Measurements from ENCODE around the gene SORBS1. TPM values are rescaled to one million over a fixed set of nuclear protein-coding genes. Genes with fewer than 3 reads are reported as not detected.
A peak's percentile ranks its signal among the peaks of the same experiment; 100 is the strongest.

SORBS1 gene
- total and polyA plus RNA-seq, 4 donors, result 33.2 to 71.3 (median 44.1) TPM

DNA sequence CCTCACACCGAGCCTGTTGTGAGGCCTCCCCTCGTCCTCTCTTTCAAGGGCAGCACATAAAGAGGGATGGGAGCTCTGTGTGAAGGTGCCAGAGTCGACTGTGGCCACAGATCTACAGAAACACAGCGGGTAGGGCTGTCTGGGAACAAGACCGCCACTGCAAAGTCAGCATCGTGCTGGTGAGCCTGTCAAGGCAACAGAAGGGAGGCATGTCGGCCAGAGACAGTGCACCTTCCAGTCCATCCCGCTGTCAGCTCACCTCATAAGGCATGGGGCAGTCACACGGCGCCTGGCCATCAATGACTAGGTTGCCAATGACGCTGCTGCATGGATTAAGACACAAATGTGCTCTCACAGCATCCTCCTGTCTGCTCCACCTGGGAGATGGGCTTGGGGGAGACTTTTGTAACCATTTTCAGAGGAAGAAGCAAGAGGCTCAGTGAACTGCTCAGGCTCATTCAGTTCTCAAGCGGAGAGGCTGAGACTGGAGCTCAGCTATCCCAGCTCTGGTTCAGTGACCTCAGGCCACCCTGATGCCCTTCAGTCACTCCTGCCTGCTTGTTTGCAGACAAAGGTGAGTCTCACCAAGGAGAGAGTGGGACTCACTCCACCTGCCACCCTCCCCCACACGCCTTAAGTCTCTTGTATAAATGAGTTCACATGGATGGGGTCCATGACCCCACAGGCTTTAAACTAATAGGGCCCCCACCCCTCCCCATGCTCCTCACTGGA lies 125.5 kb downstream of the SORBS1 start:
- no peak overlapping the region for H3K4me3 ChIP-seq (ENCODE audit: low read depth in 1 of 3, low read length in 3 of 3)

DNA sequence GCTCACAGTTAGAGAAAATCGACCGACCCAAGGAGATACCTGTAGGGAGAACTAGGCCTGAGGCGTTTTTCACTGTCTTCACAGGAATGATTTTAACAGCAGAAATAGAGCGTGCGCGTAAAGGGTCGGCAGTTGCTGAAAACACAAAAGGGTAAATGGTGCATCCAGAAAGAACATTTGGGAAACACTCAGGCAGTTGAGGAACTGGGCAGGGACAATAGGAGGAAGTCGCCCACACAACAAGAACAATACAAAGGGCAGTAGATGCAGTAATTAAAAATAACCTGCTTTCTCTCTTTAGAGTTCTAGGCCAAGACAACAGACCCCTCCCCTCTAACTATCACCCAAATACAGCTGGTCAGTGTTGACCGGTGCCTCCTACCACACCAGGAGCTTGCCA lies 126.6 kb downstream of the SORBS1 start:
- WGBS, result 74% methylated on average over 9 of the region's 9 CpGs

More for the DNA sequence above, 125.5 kb downstream of the SORBS1 start:
- peak overlapping the region; percentile 63 to 65 for H3K27ac ChIP-seq (ENCODE audit: low read depth in 1 of 2, low read length in 2 of 2)
- 59% methylated on average over 13 of the region's 13 CpGs for WGBS
- DNase-seq (ENCODE audit: low spot score), result no peak
- peaks cover 0 to 7% (median 4%) of the 10 kb centered on the region in 4 donors for H3K36me3 ChIP-seq (ENCODE audit: control insufficient read depth in 4 of 4, insufficient read depth in 3 of 4, low read depth in 1 of 4, low read length in 3 of 4)
- H3K4me1 ChIP-seq (ENCODE audit: control insufficient read depth in 4 of 4, insufficient read depth in 4 of 4, low read length in 3 of 4), result peaks cover 14 to 56% (median 35%) of the 10 kb centered on the region in 4 donors
- H3K27me3 ChIP-seq (ENCODE audit: control insufficient read depth in 4 of 4, insufficient read depth in 4 of 4, low read length in 3 of 4), result no peaks in the 10 kb centered on the region
- no peak overlapping the region for H3K9ac ChIP-seq (ENCODE audit: low read depth in 1 of 2, low read length in 2 of 2)
- TF ChIP-seq RAD21 (IDR thresholded peaks at IDR 0.05) (peak in 1 of 2 donors; percentile 34), GABPA (IDR thresholded peaks at IDR 0.05 in 1 of 2, conservative IDR thresholded peaks at IDR 0.05 in 1 of 2) (no peak), FOXA1 (IDR thresholded peaks at IDR 0.05) (no peak), HNF4A (conservative IDR thresholded peaks at IDR 0.05) (peak; percentile 45 to 52), EGR1 (IDR thresholded peaks at IDR 0.05; ENCODE audit: low read depth in 2 of 2) (no peak), TAF1 (conservative IDR thresholded peaks at IDR 0.05) (no peak), SP1 (IDR thresholded peaks at IDR 0.05) (no peak), FOXA2 (IDR thresholded peaks at IDR 0.05) (no peak), JUND (IDR thresholded peaks at IDR 0.05) (no peak), YY1 (IDR thresholded peaks at IDR 0.05) (no peak), RXRA (IDR thresholded peaks at IDR 0.05) (peak; percentile 95)
- TF ChIP-seq, protein P1, sequence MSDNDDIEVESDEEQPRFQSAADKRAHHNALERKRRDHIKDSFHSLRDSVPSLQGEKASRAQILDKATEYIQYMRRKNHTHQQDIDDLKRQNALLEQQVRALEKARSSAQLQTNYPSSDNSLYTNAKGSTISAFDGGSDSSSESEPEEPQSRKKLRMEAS (IDR thresholded peaks at IDR 0.05), result peak; percentile 39
- H3K9me3 ChIP-seq (ENCODE audit: control insufficient read depth in 4 of 4, low read length in 3 of 4), result no peaks in the 10 kb centered on the region

DNA sequence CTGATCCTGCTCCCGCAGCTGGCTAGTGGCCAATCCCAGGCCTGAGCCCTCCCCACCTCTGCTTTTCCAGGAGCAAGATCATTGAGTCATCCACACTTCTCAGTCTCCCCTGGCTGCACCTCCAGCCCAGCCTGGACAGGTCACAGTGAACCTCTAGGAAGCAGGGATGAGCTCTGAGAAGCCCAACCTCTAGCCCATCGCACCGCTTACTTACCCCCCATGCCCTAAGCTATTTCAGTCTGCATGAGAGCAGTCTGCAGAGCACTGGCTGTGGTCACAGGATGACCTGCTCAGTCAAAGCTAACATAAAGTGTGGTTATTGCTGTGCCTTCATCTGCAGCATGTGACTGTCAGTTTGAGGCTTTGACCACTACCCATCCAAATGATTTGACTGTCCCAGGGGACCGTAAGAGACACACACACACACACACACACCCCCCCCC lies 129.2 kb downstream of the SORBS1 start:
- DNase-seq (ENCODE audit: low spot score), result no peak
- TF ChIP-seq HNF4A (conservative IDR thresholded peaks at IDR 0.05) (no peak), FOXA2 (IDR thresholded peaks at IDR 0.05) (no peak), FOXA1 (IDR thresholded peaks at IDR 0.05) (no peak), YY1 (IDR thresholded peaks at IDR 0.05) (no peak), SP1 (IDR thresholded peaks at IDR 0.05) (no peak), NR2F2 (IDR thresholded peaks at IDR 0.05) (no peak), HNF4G (IDR thresholded peaks at IDR 0.05) (no peak), TAF1 (conservative IDR thresholded peaks at IDR 0.05) (no peak), GABPA (IDR thresholded peaks at IDR 0.05 in 1 of 2, conservative IDR thresholded peaks at IDR 0.05 in 1 of 2) (no peak), EGR1 (IDR thresholded peaks at IDR 0.05; ENCODE audit: low read depth in 2 of 2) (no peak), JUND (IDR thresholded peaks at IDR 0.05) (no peak), RXRA (IDR thresholded peaks at IDR 0.05) (no peak)
- TF ChIP-seq, protein P2, sequence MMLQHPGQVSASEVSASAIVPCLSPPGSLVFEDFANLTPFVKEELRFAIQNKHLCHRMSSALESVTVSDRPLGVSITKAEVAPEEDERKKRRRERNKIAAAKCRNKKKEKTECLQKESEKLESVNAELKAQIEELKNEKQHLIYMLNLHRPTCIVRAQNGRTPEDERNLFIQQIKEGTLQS (IDR thresholded peaks at IDR 0.05), result no peak
- TF ChIP-seq, protein P3, sequence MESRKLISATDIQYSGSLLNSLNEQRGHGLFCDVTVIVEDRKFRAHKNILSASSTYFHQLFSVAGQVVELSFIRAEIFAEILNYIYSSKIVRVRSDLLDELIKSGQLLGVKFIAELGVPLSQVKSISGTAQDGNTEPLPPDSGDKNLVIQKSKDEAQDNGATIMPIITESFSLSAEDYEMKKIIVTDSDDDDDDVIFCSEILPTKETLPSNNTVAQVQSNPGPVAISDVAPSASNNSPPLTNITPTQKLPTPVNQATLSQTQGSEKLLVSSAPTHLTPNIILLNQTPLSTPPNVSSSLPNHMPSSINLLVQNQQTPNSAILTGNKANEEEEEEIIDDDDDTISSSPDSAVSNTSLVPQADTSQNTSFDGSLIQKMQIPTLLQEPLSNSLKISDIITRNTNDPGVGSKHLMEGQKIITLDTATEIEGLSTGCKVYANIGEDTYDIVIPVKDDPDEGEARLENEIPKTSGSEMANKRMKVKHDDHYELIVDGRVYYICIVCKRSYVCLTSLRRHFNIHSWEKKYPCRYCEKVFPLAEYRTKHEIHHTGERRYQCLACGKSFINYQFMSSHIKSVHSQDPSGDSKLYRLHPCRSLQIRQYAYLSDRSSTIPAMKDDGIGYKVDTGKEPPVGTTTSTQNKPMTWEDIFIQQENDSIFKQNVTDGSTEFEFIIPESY (IDR thresholded peaks at IDR 0.05), result no peak
- TF ChIP-seq, protein P4, sequence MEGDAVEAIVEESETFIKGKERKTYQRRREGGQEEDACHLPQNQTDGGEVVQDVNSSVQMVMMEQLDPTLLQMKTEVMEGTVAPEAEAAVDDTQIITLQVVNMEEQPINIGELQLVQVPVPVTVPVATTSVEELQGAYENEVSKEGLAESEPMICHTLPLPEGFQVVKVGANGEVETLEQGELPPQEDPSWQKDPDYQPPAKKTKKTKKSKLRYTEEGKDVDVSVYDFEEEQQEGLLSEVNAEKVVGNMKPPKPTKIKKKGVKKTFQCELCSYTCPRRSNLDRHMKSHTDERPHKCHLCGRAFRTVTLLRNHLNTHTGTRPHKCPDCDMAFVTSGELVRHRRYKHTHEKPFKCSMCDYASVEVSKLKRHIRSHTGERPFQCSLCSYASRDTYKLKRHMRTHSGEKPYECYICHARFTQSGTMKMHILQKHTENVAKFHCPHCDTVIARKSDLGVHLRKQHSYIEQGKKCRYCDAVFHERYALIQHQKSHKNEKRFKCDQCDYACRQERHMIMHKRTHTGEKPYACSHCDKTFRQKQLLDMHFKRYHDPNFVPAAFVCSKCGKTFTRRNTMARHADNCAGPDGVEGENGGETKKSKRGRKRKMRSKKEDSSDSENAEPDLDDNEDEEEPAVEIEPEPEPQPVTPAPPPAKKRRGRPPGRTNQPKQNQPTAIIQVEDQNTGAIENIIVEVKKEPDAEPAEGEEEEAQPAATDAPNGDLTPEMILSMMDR (IDR thresholded peaks at IDR 0.05; ENCODE audit: low read depth, low read length, missing input control), result no peak
- TF ChIP-seq, protein P5, sequence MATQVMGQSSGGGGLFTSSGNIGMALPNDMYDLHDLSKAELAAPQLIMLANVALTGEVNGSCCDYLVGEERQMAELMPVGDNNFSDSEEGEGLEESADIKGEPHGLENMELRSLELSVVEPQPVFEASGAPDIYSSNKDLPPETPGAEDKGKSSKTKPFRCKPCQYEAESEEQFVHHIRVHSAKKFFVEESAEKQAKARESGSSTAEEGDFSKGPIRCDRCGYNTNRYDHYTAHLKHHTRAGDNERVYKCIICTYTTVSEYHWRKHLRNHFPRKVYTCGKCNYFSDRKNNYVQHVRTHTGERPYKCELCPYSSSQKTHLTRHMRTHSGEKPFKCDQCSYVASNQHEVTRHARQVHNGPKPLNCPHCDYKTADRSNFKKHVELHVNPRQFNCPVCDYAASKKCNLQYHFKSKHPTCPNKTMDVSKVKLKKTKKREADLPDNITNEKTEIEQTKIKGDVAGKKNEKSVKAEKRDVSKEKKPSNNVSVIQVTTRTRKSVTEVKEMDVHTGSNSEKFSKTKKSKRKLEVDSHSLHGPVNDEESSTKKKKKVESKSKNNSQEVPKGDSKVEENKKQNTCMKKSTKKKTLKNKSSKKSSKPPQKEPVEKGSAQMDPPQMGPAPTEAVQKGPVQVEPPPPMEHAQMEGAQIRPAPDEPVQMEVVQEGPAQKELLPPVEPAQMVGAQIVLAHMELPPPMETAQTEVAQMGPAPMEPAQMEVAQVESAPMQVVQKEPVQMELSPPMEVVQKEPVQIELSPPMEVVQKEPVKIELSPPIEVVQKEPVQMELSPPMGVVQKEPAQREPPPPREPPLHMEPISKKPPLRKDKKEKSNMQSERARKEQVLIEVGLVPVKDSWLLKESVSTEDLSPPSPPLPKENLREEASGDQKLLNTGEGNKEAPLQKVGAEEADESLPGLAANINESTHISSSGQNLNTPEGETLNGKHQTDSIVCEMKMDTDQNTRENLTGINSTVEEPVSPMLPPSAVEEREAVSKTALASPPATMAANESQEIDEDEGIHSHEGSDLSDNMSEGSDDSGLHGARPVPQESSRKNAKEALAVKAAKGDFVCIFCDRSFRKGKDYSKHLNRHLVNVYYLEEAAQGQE (IDR thresholded peaks at IDR 0.05), result no peak
- Histone ChIP-seq H3K4me1 (ENCODE audit: control insufficient read depth in 4 of 4, insufficient read depth in 4 of 4, low read length in 3 of 4) (peaks cover 14 to 60% (median 41%) of the 10 kb centered on the region in 4 donors), H3K27me3 (ENCODE audit: control insufficient read depth in 4 of 4, insufficient read depth in 4 of 4, low read length in 3 of 4) (no peaks in the 10 kb centered on the region), H3K9ac (ENCODE audit: low read depth in 1 of 2, low read length in 2 of 2) (peak overlapping the region in 1 of 2 donors; percentile 4), H3K36me3 (ENCODE audit: control insufficient read depth in 4 of 4, insufficient read depth in 3 of 4, low read depth in 1 of 4, low read length in 3 of 4) (peaks cover under 1 to 7% (median 3%) of the 10 kb centered on the region in 4 donors), H3K9me3 (ENCODE audit: control insufficient read depth in 4 of 4, low read length in 3 of 4) (no peaks in the 10 kb centered on the region), H3K27ac (ENCODE audit: low read depth in 1 of 2, low read length in 2 of 2) (peak overlapping the region; percentile 9 to 39), H3K4me3 (ENCODE audit: low read depth in 1 of 3, low read length in 3 of 3) (no peak overlapping the region)
- WGBS, result 74% methylated on average over 4 of the region's 4 CpGs

More for the DNA sequence above, 126.6 kb downstream of the SORBS1 start:
- H3K27ac ChIP-seq (ENCODE audit: low read depth in 1 of 2, low read length in 2 of 2), result peak overlapping the region; percentile 63 to 65
- no peak overlapping the region for H3K4me3 ChIP-seq (ENCODE audit: low read depth in 1 of 3, low read length in 3 of 3)
- no peak for DNase-seq (ENCODE audit: low spot score)
- no peaks in the 10 kb centered on the region for H3K27me3 ChIP-seq (ENCODE audit: control insufficient read depth in 4 of 4, insufficient read depth in 4 of 4, low read length in 3 of 4)
- H3K9ac ChIP-seq (ENCODE audit: low read depth in 1 of 2, low read length in 2 of 2), result peak overlapping the region in 1 of 2 donors; percentile 17
- TF ChIP-seq TAF1 (conservative IDR thresholded peaks at IDR 0.05), result no peak
- TF ChIP-seq NR2F2 (IDR thresholded peaks at IDR 0.05), result peak; percentile 54
- TF ChIP-seq RAD21 (IDR thresholded peaks at IDR 0.05), result peak in 1 of 2 donors; percentile 4
- no peaks in the 10 kb centered on the region for H3K9me3 ChIP-seq (ENCODE audit: control insufficient read depth in 4 of 4, low read length in 3 of 4)
- peaks cover 0 to 7% (median 4%) of the 10 kb centered on the region in 4 donors for H3K36me3 ChIP-seq (ENCODE audit: control insufficient read depth in 4 of 4, insufficient read depth in 3 of 4, low read depth in 1 of 4, low read length in 3 of 4)
- H3K4me1 ChIP-seq (ENCODE audit: control insufficient read depth in 4 of 4, insufficient read depth in 4 of 4, low read length in 3 of 4), result peaks cover 14 to 60% (median 43%) of the 10 kb centered on the region in 4 donors

All from liver (tissue), 9 donors.